Liver (tissue), 9 donors: ENCODE results near the gene CNTN5. TPM values are rescaled to one million over a fixed set of nuclear protein-coding genes. Genes with fewer than 3 reads are reported as not detected.

Experiments
- DNase-seq: peaks from one replicate; pipeline ENCODE4 v3.0.0-alpha.2; 2017; ENCODE audit warnings: low spot score
- H3K27ac ChIP-seq, 2 donors: one replicate each; pipeline ENCODE4 v1.7.0; 2013; ENCODE audit warnings: inconsistent platforms in 2 of 2, low read length in 2 of 2, control low read depth in 1 of 2, low read depth in 1 of 2, mild to moderate bottlenecking in 1 of 2
- H3K27me3 ChIP-seq, 4 donors: one replicate each; pipeline versions ENCODE4 v1.6.1 to v1.7.0; 2013; ENCODE audit warnings: low read length in 3 of 4, inconsistent platforms in 1 of 4, mild to moderate bottlenecking in 1 of 4, moderate library complexity in 1 of 4; ENCODE audit not compliant: control insufficient read depth in 4 of 4, insufficient read depth in 4 of 4
- H3K36me3 ChIP-seq, 4 donors: one replicate each; pipeline versions ENCODE4 v1.6.1 to v1.7.0; 2013; ENCODE audit warnings: low read length in 3 of 4, mild to moderate bottlenecking in 3 of 4, low read depth in 1 of 4, moderate library complexity in 1 of 4; ENCODE audit not compliant: control insufficient read depth in 4 of 4, insufficient read depth in 3 of 4
- H3K4me1 ChIP-seq, 4 donors: one replicate each; pipeline versions ENCODE4 v1.6.1 to v1.7.0; 2013; ENCODE audit warnings: low read length in 3 of 4, mild to moderate bottlenecking in 3 of 4, moderate library complexity in 1 of 4; ENCODE audit not compliant: control insufficient read depth in 4 of 4, insufficient read depth in 4 of 4
- H3K4me3 ChIP-seq, 3 donors: one replicate each; pipeline versions ENCODE4 v1.6.1 to v1.7.0; 2013; ENCODE audit warnings: low read length in 3 of 3, control low read depth in 1 of 3, low read depth in 1 of 3, mild to moderate bottlenecking in 1 of 3
- H3K9ac ChIP-seq, 2 donors: one replicate each; pipeline ENCODE4 v1.7.0; 2013; ENCODE audit warnings: low read length in 2 of 2, mild to moderate bottlenecking in 2 of 2, moderate library complexity in 2 of 2, control low read depth in 1 of 2, low read depth in 1 of 2
- H3K9me3 ChIP-seq, 4 donors: one replicate each; pipeline versions ENCODE4 v1.6.1 to v1.7.0; 2013; ENCODE audit warnings: low read length in 3 of 4; ENCODE audit not compliant: control insufficient read depth in 4 of 4
- EGR1 ChIP-seq, 2 donors: IDR thresholded peaks; 2 replicates each; pipeline ENCODE4 v1.6.1; 2016 to 2018; ENCODE audit warnings: antibody characterized with exemption in 2 of 2, low read depth in 2 of 2
- FOXA1 ChIP-seq: IDR thresholded peaks from 2 replicates; pipeline ENCODE4 v1.6.1; 2016; ENCODE audit warnings: antibody characterized with exemption
- FOXA2 ChIP-seq: IDR thresholded peaks from 2 replicates; pipeline ENCODE4 v1.6.1; 2016; ENCODE audit warnings: antibody characterized with exemption
- GABPA ChIP-seq, 2 donors: IDR thresholded peaks in 1 of 2; conservative IDR thresholded peaks in 1 of 2; 2 replicates each; pipeline ENCODE4 v1.6.1; 2016; ENCODE audit warnings: antibody characterized with exemption in 2 of 2, mild to moderate bottlenecking in 1 of 2, moderate library complexity in 1 of 2
- HNF4A ChIP-seq, 2 donors: conservative IDR thresholded peaks; 2 replicates each; pipeline ENCODE4 v1.6.1; 2016; ENCODE audit warnings: antibody characterized with exemption in 2 of 2, mild to moderate bottlenecking in 2 of 2
- HNF4G ChIP-seq: IDR thresholded peaks from 2 replicates; pipeline ENCODE4 v1.6.1; 2016; ENCODE audit warnings: antibody characterized with exemption
- MAX ChIP-seq: IDR thresholded peaks from 2 replicates; pipeline ENCODE4 v1.6.1; 2016; ENCODE audit warnings: antibody characterized with exemption
- NR2F2 ChIP-seq: IDR thresholded peaks from 2 replicates; pipeline ENCODE4 v1.6.1; 2016; ENCODE audit warnings: antibody characterized with exemption
- RAD21 ChIP-seq, 2 donors: IDR thresholded peaks; 2 replicates each; pipeline ENCODE4 v1.6.1; 2016; ENCODE audit warnings: antibody characterized with exemption in 2 of 2, mild to moderate bottlenecking in 2 of 2
- SP1 ChIP-seq: IDR thresholded peaks from 2 replicates; pipeline ENCODE4 v1.6.1; 2018; ENCODE audit warnings: antibody characterized with exemption, mild to moderate bottlenecking
- TAF1 ChIP-seq: conservative IDR thresholded peaks from 2 replicates; pipeline ENCODE4 v1.6.1; 2016; ENCODE audit warnings: antibody characterized with exemption, mild to moderate bottlenecking
- YY1 ChIP-seq: IDR thresholded peaks from 2 replicates; pipeline ENCODE4 v1.6.1; 2016; ENCODE audit warnings: antibody characterized with exemption, mild to moderate bottlenecking
- ZBTB33 ChIP-seq: IDR thresholded peaks from 2 replicates; pipeline ENCODE4 v1.6.1; 2016; ENCODE audit warnings: antibody characterized with exemption
- WGBS: extraction: QIAGEN DNeasy Blood & Tissue Kit; methylation state at CpG from one replicate; pipeline ENCODE4 v1.1.7; 2013; 5-methylcytosine and 5-hydroxymethylcytosine counted together
- polyA plus RNA-seq, 2 donors: library from polyadenylated mRNA; stranded (reverse) in 1 of 2; unstranded in 1 of 2; fragments of 200-250 nt in 1 of 2; fragments of >200 nt in 1 of 2; fragmentation: Nextera tagmentation in 1 of 2; extraction: Ambion mirVana in 1 of 2; gene quantifications; one replicate each; pipeline versions ENCODE4 v1.2.1 to v1.2.3, GENCODE V29; 2013 to 2015
- total RNA-seq, 2 donors: library from RNA; depleted of rRNA; stranded (reverse); fragments of >200 nt; gene quantifications; one replicate each; pipeline ENCODE4 v1.2.3, GENCODE V29; 2014
- TF ChIP-seq, protein P1 (sequence below): IDR thresholded peaks from 2 replicates; pipeline ENCODE4 v1.6.1; 2016; ENCODE audit warnings: antibody characterized with exemption
- TF ChIP-seq, protein P2 (sequence below): fragments of 150-350 bp; IDR thresholded peaks from 2 replicates; pipeline ENCODE4 v1.5.1; 2017; ENCODE audit warnings: improper control_type of control experiment, low read depth, low read length; ENCODE audit not compliant: missing input control
- donor health status: healthy.
- donor health status: healthy.
- donor health status: healthy.
- donor health status: healthy.
- donor health status: healthy.

Gene CNTN5
- total and polyA plus RNA-seq, 4 donors: 0.01 to 0.08 (median 0.04) TPM

DNA sequence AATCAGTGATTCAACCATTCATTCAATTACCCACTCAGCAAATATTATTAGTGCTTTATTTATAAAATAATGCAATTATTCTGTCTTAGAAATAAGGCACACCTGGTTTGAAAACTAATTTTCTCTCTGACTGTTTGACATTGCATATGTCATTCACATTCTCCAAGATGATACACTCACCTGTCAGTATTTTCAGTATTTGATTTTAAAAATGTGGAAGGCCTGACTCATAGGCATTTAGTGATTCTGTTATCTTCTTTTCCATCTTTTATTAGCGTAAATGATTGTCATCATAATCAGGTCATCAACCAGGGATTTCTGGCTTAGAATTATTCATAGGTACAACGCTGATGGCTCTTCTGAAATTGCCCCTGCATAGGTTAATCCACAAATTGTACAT is 480.9 kb downstream of the CNTN5 start:
- Histone ChIP-seq H3K9me3 (no peaks in the 10 kb centered on the region), H3K27ac (no peak overlapping the region), H3K4me1 (no peaks in the 10 kb centered on the region), H3K9ac (no peak overlapping the region), H3K4me3 (no peak overlapping the region), H3K36me3 (no peaks in the 10 kb centered on the region), H3K27me3 (no peaks in the 10 kb centered on the region)
- DNase-seq: no peak
- no peak for TF ChIP-seq MAX
- TF ChIP-seq TAF1: no peak
- TF ChIP-seq, protein P1, sequence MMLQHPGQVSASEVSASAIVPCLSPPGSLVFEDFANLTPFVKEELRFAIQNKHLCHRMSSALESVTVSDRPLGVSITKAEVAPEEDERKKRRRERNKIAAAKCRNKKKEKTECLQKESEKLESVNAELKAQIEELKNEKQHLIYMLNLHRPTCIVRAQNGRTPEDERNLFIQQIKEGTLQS: no peak
- TF ChIP-seq YY1: no peak
- no peak for TF ChIP-seq FOXA2
- no peak for TF ChIP-seq NR2F2
- TF ChIP-seq RAD21 (IDR thresholded peaks at IDR 0.05): no peak
- TF ChIP-seq SP1: no peak
- TF ChIP-seq GABPA (IDR thresholded peaks at IDR 0.05 in 1 of 2, conservative IDR thresholded peaks at IDR 0.05 in 1 of 2): no peak
- TF ChIP-seq HNF4G: no peak
- TF ChIP-seq HNF4A (conservative IDR thresholded peaks at IDR 0.05): no peak
- TF ChIP-seq ZBTB33: no peak
- TF ChIP-seq FOXA1: no peak
- TF ChIP-seq, protein P2, sequence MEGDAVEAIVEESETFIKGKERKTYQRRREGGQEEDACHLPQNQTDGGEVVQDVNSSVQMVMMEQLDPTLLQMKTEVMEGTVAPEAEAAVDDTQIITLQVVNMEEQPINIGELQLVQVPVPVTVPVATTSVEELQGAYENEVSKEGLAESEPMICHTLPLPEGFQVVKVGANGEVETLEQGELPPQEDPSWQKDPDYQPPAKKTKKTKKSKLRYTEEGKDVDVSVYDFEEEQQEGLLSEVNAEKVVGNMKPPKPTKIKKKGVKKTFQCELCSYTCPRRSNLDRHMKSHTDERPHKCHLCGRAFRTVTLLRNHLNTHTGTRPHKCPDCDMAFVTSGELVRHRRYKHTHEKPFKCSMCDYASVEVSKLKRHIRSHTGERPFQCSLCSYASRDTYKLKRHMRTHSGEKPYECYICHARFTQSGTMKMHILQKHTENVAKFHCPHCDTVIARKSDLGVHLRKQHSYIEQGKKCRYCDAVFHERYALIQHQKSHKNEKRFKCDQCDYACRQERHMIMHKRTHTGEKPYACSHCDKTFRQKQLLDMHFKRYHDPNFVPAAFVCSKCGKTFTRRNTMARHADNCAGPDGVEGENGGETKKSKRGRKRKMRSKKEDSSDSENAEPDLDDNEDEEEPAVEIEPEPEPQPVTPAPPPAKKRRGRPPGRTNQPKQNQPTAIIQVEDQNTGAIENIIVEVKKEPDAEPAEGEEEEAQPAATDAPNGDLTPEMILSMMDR: no peak
- no peak for TF ChIP-seq EGR1 (IDR thresholded peaks at IDR 0.05; ENCODE audit: low read depth in 2 of 2)
- WGBS: 63% methylated on average over 2 of the region's 2 CpGs

DNA sequence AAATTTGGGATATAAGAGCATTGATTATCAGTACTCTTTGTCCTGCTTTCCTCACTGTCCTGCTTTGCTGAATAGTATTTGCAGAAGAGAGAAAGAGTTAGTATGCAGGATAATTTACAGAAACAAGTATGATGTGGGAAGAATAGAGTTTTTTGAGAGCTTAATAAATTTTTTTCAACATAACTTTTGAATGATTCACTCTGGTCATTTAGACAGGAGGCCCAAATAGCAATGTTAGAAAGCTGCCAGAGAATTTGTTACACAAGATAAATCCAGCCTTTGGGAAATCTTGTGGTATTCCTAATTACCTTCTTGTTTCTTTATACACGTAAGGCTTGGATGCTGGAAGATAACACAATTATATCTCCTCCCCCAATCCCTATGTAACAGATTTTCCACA is 484.6 kb downstream of the CNTN5 start:
- Histone ChIP-seq H3K27ac (no peak overlapping the region), H3K27me3 (no peaks in the 10 kb centered on the region), H3K9ac (no peak overlapping the region), H3K36me3 (no peaks in the 10 kb centered on the region), H3K9me3 (no peaks in the 10 kb centered on the region), H3K4me1 (no peaks in the 10 kb centered on the region), H3K4me3 (no peak overlapping the region)
- no peak for DNase-seq
- TF ChIP-seq, protein P2: no peak
- TF ChIP-seq FOXA1 (no peak), EGR1 (IDR thresholded peaks at IDR 0.05; ENCODE audit: low read depth in 2 of 2) (no peak), GABPA (IDR thresholded peaks at IDR 0.05 in 1 of 2, conservative IDR thresholded peaks at IDR 0.05 in 1 of 2) (no peak), ZBTB33 (no peak), TAF1 (no peak)
- WGBS: 80% methylated on average over 1 of the region's 1 CpG
